Neuronal stem cell (in vitro differentiated cells): ENCODE results near the gene BCAS3.

Source experiments
- DNase-seq: peaks from one replicate; pipeline ENCODE4 v3.0.0-alpha.2; 2013; ENCODE audit warnings: low spot score
- H2AFZ ChIP-seq: one replicate; pipeline ENCODE4 v1.6.1; 2013; ENCODE audit warnings: mild to moderate bottlenecking, low read length, inconsistent platforms
- H2AK5ac ChIP-seq: 2 replicates; pipeline ENCODE4 v1.6.1; 2013; ENCODE audit warnings: low read depth, mild to moderate bottlenecking, inconsistent platforms, low read length, moderate library complexity, mixed read lengths
- H2BK120ac ChIP-seq: 2 replicates; pipeline ENCODE4 v1.6.1; 2013; ENCODE audit warnings: low read depth, mild to moderate bottlenecking, inconsistent platforms, low read length, moderate library complexity, mixed read lengths
- H2BK12ac ChIP-seq: one replicate; pipeline ENCODE4 v1.6.1; 2013; ENCODE audit warnings: low read length, inconsistent platforms
- H2BK15ac ChIP-seq: 2 replicates; pipeline ENCODE4 v1.6.1; 2013; ENCODE audit warnings: mild to moderate bottlenecking, low read length, inconsistent platforms, mixed read lengths
- H2BK5ac ChIP-seq: one replicate; pipeline ENCODE4 v1.6.1; 2013; ENCODE audit warnings: inconsistent platforms, mild to moderate bottlenecking, low read length, moderate library complexity
- H3K14ac ChIP-seq: one replicate; pipeline ENCODE4 v1.6.1; 2013; ENCODE audit warnings: low read length, inconsistent platforms
- H3K18ac ChIP-seq: 2 replicates; pipeline ENCODE4 v1.6.1; 2013; ENCODE audit warnings: low read length, inconsistent platforms
- H3K23ac ChIP-seq: 2 replicates; pipeline ENCODE4 v1.6.1; 2013; ENCODE audit warnings: low read depth, mild to moderate bottlenecking, mixed read lengths, low read length, inconsistent platforms; ENCODE audit not compliant: poor library complexity
- H3K27ac ChIP-seq: replicated peaks from 3 replicates; pipeline ENCODE4 v1.5.1; 2013; ENCODE audit warnings: low read length, inconsistent platforms
- H3K27me3 ChIP-seq, 3 experiments: 2 replicates each; pipeline ENCODE4 v1.6.1; 2013; ENCODE audit warnings: low read length in 3 of 3, mild to moderate bottlenecking in 2 of 3, inconsistent platforms in 1 of 3, low read depth in 1 of 3, mixed read lengths in 1 of 3, moderate library complexity in 1 of 3; ENCODE audit not compliant: control insufficient read depth in 3 of 3, insufficient read depth in 3 of 3
- H3K36me3 ChIP-seq, 2 donors: replicated peaks in 1 of 2; 2 replicates each; pipeline ENCODE4 v1.6.1; 2013; ENCODE audit warnings: low read length in 2 of 2; ENCODE audit not compliant: control insufficient read depth in 2 of 2, insufficient read depth in 2 of 2
- H3K4ac ChIP-seq: 2 replicates; pipeline ENCODE4 v1.6.1; 2013; ENCODE audit warnings: inconsistent platforms, mild to moderate bottlenecking, low read length, moderate library complexity
- H3K4me1 ChIP-seq, 2 donors: 1 replicate in 1 of 2; 2 replicates in 1 of 2; pipeline ENCODE4 v1.6.1; 2013; ENCODE audit warnings: low read length in 2 of 2, low read depth in 1 of 2; ENCODE audit not compliant: control insufficient read depth in 2 of 2, insufficient read depth in 1 of 2
- H3K4me2 ChIP-seq: one replicate; pipeline ENCODE4 v1.6.1; 2013; ENCODE audit warnings: mild to moderate bottlenecking, low read length, inconsistent platforms; ENCODE audit not compliant: insufficient read depth, poor library complexity, severe bottlenecking
- H3K4me3 ChIP-seq, 2 donors: 2 replicates each; pipeline ENCODE4 v1.5.1; 2013; ENCODE audit warnings: low read length in 2 of 2, mild to moderate bottlenecking in 2 of 2, inconsistent platforms in 1 of 2, moderate library complexity in 1 of 2
- H3K79me1 ChIP-seq: one replicate; pipeline ENCODE4 v1.6.1; 2013; ENCODE audit warnings: low read depth, mild to moderate bottlenecking, inconsistent platforms, low read length, moderate library complexity
- H3K9ac ChIP-seq: one replicate; pipeline ENCODE4 v1.6.1; 2013; ENCODE audit warnings: mild to moderate bottlenecking, low read depth, low read length, inconsistent platforms; ENCODE audit not compliant: poor library complexity
- H3K9me3 ChIP-seq, 2 donors: replicated peaks in 1 of 2; 2 replicates each; pipeline versions ENCODE3 to v1.6.1; 2013; ENCODE audit warnings: low read length in 2 of 2, mild to moderate bottlenecking in 2 of 2, inconsistent platforms in 1 of 2, low read depth in 1 of 2, mixed read lengths in 1 of 2, moderate library complexity in 1 of 2; ENCODE audit not compliant: control insufficient read depth in 2 of 2, insufficient read depth in 1 of 2
- H4K8ac ChIP-seq: one replicate; pipeline ENCODE4 v1.6.1; 2013; ENCODE audit warnings: low read depth, mild to moderate bottlenecking, inconsistent platforms, low read length, moderate library complexity
- H4K91ac ChIP-seq: one replicate; pipeline ENCODE4 v1.6.1; 2013; ENCODE audit warnings: low read length, low read depth, mild to moderate bottlenecking, inconsistent platforms; ENCODE audit not compliant: poor library complexity
- WGBS, 2 donors: extraction: QIAGEN DNeasy Blood & Tissue Kit; methylation state at CpG; one replicate each; pipeline ENCODE4 v1.1.7; 2013; ENCODE audit warnings: missing lambda C conversion rate in 2 of 2, mixed read lengths in 1 of 2; ENCODE audit not compliant: insufficient read length in 2 of 2, insufficient replicate concordance in 1 of 2; ENCODE audit errors: extremely low coverage in 2 of 2; 5-methylcytosine and 5-hydroxymethylcytosine counted together

Gene BCAS3

GRCh38 chr17:61232871-61233270 is 555.2 kb downstream of the BCAS3 start:
- Histone ChIP-seq H3K27me3 (no peaks in the 10 kb centered on the region), H2BK5ac (no peak overlapping the region), H3K4me3 (no peak overlapping the region), H3K4me1 (peaks cover 7 to 19% of the 10 kb centered on the region in 2 donors), H4K91ac (no peak overlapping the region), H3K9me3 (no peaks in the 10 kb centered on the region), H3K36me3 (no peaks in the 10 kb centered on the region), H3K9ac (no peak overlapping the region), H3K4ac (no peak overlapping the region), H4K8ac (no peak overlapping the region), H2AK5ac (no peak overlapping the region), H2BK15ac (no peak overlapping the region), H3K4me2 (no peak overlapping the region), H3K23ac (no peak overlapping the region), H3K79me1 (no peaks in the 10 kb centered on the region), H3K18ac (no peak overlapping the region), H2BK12ac (no peak overlapping the region), H2AFZ (no peak overlapping the region), H3K27ac (no peak overlapping the region), H2BK120ac (no peak overlapping the region), H3K14ac (no peak overlapping the region)
- no CpG with 5 or more reads among the region's 3 CpGs for WGBS, 2 donors
- DNase-seq, result no peak

- H2BK12ac ChIP-seq, result no peak overlapping the region
- H3K4ac ChIP-seq, result no peak overlapping the region
- H2BK15ac ChIP-seq, result no peak overlapping the region
- no peaks in the 10 kb centered on the region for H3K36me3 ChIP-seq
- no peak overlapping the region for H4K8ac ChIP-seq
- no CpG with 5 or more reads among the region's 1 CpG for WGBS, 2 donors
- H4K91ac ChIP-seq, result no peak overlapping the region
- H3K79me1 ChIP-seq, result no peaks in the 10 kb centered on the region
- no peak overlapping the region for H3K18ac ChIP-seq
- H3K23ac ChIP-seq, result no peak overlapping the region
- no peak overlapping the region for H3K14ac ChIP-seq
- H2AK5ac ChIP-seq, result no peak overlapping the region
- H3K9me3 ChIP-seq, result no peaks in the 10 kb centered on the region
- no peak overlapping the region for H3K9ac ChIP-seq
- H3K4me2 ChIP-seq, result no peak overlapping the region
- H3K27me3 ChIP-seq, result no peaks in the 10 kb centered on the region
- DNase-seq, result no peak
- peaks cover 7 to 19% of the 10 kb centered on the region in 2 donors for H3K4me1 ChIP-seq
- H3K27ac ChIP-seq, result no peak overlapping the region
- H2AFZ ChIP-seq, result no peak overlapping the region
- H2BK5ac ChIP-seq, result no peak overlapping the region
- H3K4me3 ChIP-seq, result no peak overlapping the region
- no peak overlapping the region for H2BK120ac ChIP-seq
Measured at GRCh38 chr17:61233991-61234750, 556.5 kb downstream of the BCAS3 start.

GRCh38 chr17:61235001-61235826 is 557.6 kb downstream of the BCAS3 start:
- Histone ChIP-seq H2AK5ac (no peak overlapping the region), H2BK120ac (no peak overlapping the region), H3K36me3 (no peaks in the 10 kb centered on the region), H3K4me1 (peaks cover 7 to 19% of the 10 kb centered on the region in 2 donors), H3K27ac (no peak overlapping the region), H3K9ac (no peak overlapping the region), H3K79me1 (no peaks in the 10 kb centered on the region), H3K27me3 (no peaks in the 10 kb centered on the region), H3K9me3 (no peaks in the 10 kb centered on the region), H2BK5ac (no peak overlapping the region), H3K23ac (no peak overlapping the region), H4K91ac (no peak overlapping the region), H2AFZ (no peak overlapping the region), H2BK15ac (no peak overlapping the region), H3K14ac (no peak overlapping the region), H4K8ac (no peak overlapping the region), H2BK12ac (no peak overlapping the region), H3K18ac (no peak overlapping the region), H3K4ac (no peak overlapping the region), H3K4me2 (no peak overlapping the region), H3K4me3 (no peak overlapping the region)
- DNase-seq, result no peak
- WGBS, 2 donors, result no CpG with 5 or more reads among the region's 15 CpGs

GRCh38 chr17:61235827-61236197 is 558.2 kb downstream of the BCAS3 start:
- Histone ChIP-seq H2BK5ac (no peak overlapping the region), H3K4me3 (no peak overlapping the region), H3K36me3 (no peaks in the 10 kb centered on the region), H3K79me1 (no peaks in the 10 kb centered on the region), H3K9ac (no peak overlapping the region), H2AFZ (no peak overlapping the region), H3K23ac (no peak overlapping the region), H3K4ac (no peak overlapping the region), H3K27me3 (no peaks in the 10 kb centered on the region), H3K14ac (no peak overlapping the region), H2BK120ac (no peak overlapping the region), H4K8ac (no peak overlapping the region), H3K4me1 (peaks cover 7 to 19% of the 10 kb centered on the region in 2 donors), H3K9me3 (no peaks in the 10 kb centered on the region), H4K91ac (no peak overlapping the region), H2BK15ac (no peak overlapping the region), H3K18ac (no peak overlapping the region), H2BK12ac (no peak overlapping the region), H2AK5ac (no peak overlapping the region), H3K27ac (no peak overlapping the region), H3K4me2 (no peak overlapping the region)
- no peak for DNase-seq
- no CpG with 5 or more reads among the region's 5 CpGs for WGBS, 2 donors
